GM12878 (cell line): Measurements from ENCODE around the gene PTGIS. TPM values are rescaled to one million over a fixed set of nuclear protein-coding genes. Genes with fewer than 3 reads are reported as not detected.
A peak's percentile ranks its signal among the peaks of the same experiment; 100 is the strongest.

ENCODE experiments used
- ATAC-seq: fragments of 200-7000 bp; cut with Tn5 transposase; 3 replicates; pipeline ENCODE4 v1.9.1; 2020; ENCODE audit warnings: mild to moderate bottlenecking, moderate library complexity
- BruUV-seq: library from RNA; stranded (reverse); fragments of 400-500 nt; replicated peaks from 2 replicates; lab custom pipeline; 2021; lab: Mats Ljungman, UMichigan
- CTCF ChIA-PET: fragments of 300-600 bp; sonication (Branson Sonifier 250); formaldehyde crosslinking; extraction: SDS; loops from one replicate; lab custom pipeline; 2021; ENCODE audit warnings: inconsistent platforms; lab: Yijun Ruan, JAX
- POLR2A ChIA-PET: fragments of 350-600 bp; formaldehyde crosslinking; extraction: SDS; loops from one replicate; lab custom pipeline; 2021; ENCODE audit warnings: inconsistent platforms; lab: Charles Lee
- RAD21 ChIA-PET: fragments of 300-600 bp; sonication (Branson Sonifier 250); formaldehyde crosslinking; loops from one replicate; lab custom pipeline; 2023; ENCODE audit warnings: antibody characterized with exemption; ENCODE audit not compliant: unreplicated experiment; lab: Charles Lee
- SMC1A ChIA-PET: fragments of 300-600 bp; sonication (Branson Sonifier 250); formaldehyde crosslinking; loops from one replicate; lab custom pipeline; 2023; ENCODE audit not compliant: unreplicated experiment, uncharacterized antibody; lab: Charles Lee
- DNase-seq: peaks from one replicate; pipeline ENCODE4 v3.0.0-alpha.2; 2011; ENCODE audit warnings: low read depth, low spot score
- FAIRE-seq: peaks from 3 replicates; lab custom pipeline; 2011; peaks lifted over from hg19 to GRCh38; lab: Jason Lieb, UNC
- H2AFZ ChIP-seq: 2 replicates; pipeline ENCODE4 v1.6.0; 2011; ENCODE audit warnings: low read depth, low read length, control low read depth; ENCODE audit not compliant: control insufficient read depth
- H3K27ac ChIP-seq: 2 replicates; pipeline ENCODE4 v1.5.1; 2011; ENCODE audit warnings: control low read depth; ENCODE audit not compliant: control insufficient read depth, insufficient read depth
- H3K27me3 ChIP-seq, 2 experiments: replicated peaks in 1 of 2; 2 replicates each; pipeline versions ENCODE4 v1.6.0 to v1.6.1; 2011; ENCODE audit warnings: low read length in 1 of 2; ENCODE audit not compliant: control insufficient read depth in 2 of 2, insufficient read depth in 2 of 2
- H3K36me3 ChIP-seq, 2 experiments: 2 replicates each; pipeline ENCODE4 v1.5.1; 2011; ENCODE audit warnings: low read length in 1 of 2; ENCODE audit not compliant: control insufficient read depth in 2 of 2, insufficient read depth in 2 of 2
- H3K4me1 ChIP-seq: 2 replicates; pipeline ENCODE4 v1.6.1; 2011; ENCODE audit warnings: mild to moderate bottlenecking, low read length, moderate library complexity, mixed read lengths; ENCODE audit not compliant: control insufficient read depth, insufficient read depth
- H3K4me2 ChIP-seq: 2 replicates; pipeline ENCODE4 v1.6.0; 2011; ENCODE audit warnings: control low read depth; ENCODE audit not compliant: control insufficient read depth, insufficient read depth
- H3K4me3 ChIP-seq: fragments of 200-600 bp; sonication (generic); 2 replicates; pipeline ENCODE4 v1.5.1; 2016
- H3K79me2 ChIP-seq: 2 replicates; pipeline ENCODE4 v1.6.0; 2011; ENCODE audit warnings: low read length; ENCODE audit not compliant: control insufficient read depth, insufficient read depth
- H3K9ac ChIP-seq: 2 replicates; pipeline ENCODE4 v1.8.0; 2011; ENCODE audit warnings: low read length, control low read depth, mixed read lengths; ENCODE audit not compliant: control insufficient read depth, insufficient read depth
- H3K9me3 ChIP-seq: replicated peaks from 3 replicates; pipeline ENCODE4 v1.5.1; 2011; ENCODE audit warnings: mild to moderate bottlenecking, low read length; ENCODE audit not compliant: control insufficient read depth, insufficient read depth
- H4K20me1 ChIP-seq: 2 replicates; pipeline ENCODE4 v1.6.0; 2011; ENCODE audit not compliant: control insufficient read depth, insufficient read depth
- ASH2L ChIP-seq: fragments of 300-600, 200-600 bp; sonication (generic); IDR thresholded peaks from 2 replicates; pipeline ENCODE4 v1.6.1; 2017; ENCODE audit warnings: low read depth, mild to moderate bottlenecking, borderline replicate concordance
- ATF3 ChIP-seq: IDR thresholded peaks from 2 replicates; pipeline ENCODE4 v1.6.1; 2011; ENCODE audit warnings: low read depth, mild to moderate bottlenecking, low read length, moderate library complexity, borderline replicate concordance; ENCODE audit errors: extremely low read depth
- ATF7 ChIP-seq: fragments of 450-650 bp; IDR thresholded peaks from 2 replicates; pipeline ENCODE4 v1.6.1; 2016; ENCODE audit warnings: low read depth, mild to moderate bottlenecking
- IRF5 ChIP-seq: fragments of 450-650 bp; IDR thresholded peaks from 2 replicates; pipeline ENCODE4 v1.6.1; 2017; ENCODE audit warnings: borderline replicate concordance
- KAT2A ChIP-seq: conservative IDR thresholded peaks from 2 replicates; pipeline ENCODE4 v1.6.1; 2011; ENCODE audit warnings: low read depth, low read length; ENCODE audit not compliant: control insufficient read depth
- MTA3 ChIP-seq: IDR thresholded peaks from 2 replicates; pipeline ENCODE4 v1.6.1; 2012; ENCODE audit warnings: low read length, inconsistent platforms, borderline replicate concordance
- NFYB ChIP-seq: IDR thresholded peaks from 2 replicates; pipeline ENCODE4 v1.6.1; 2011; ENCODE audit warnings: low read depth, mild to moderate bottlenecking, low read length, improper control_type of control experiment, moderate library complexity; ENCODE audit not compliant: insufficient read depth
- PAX8 ChIP-seq: fragments of 450-650 bp; IDR thresholded peaks from 2 replicates; pipeline ENCODE4 v1.6.1; 2017; ENCODE audit warnings: mild to moderate bottlenecking, moderate library complexity
- TARDBP ChIP-seq: IDR thresholded peaks from 2 replicates; pipeline ENCODE4 v1.6.1; 2016; ENCODE audit warnings: borderline replicate concordance
- WGBS: methylation state at CpG from one replicate; pipeline ENCODE4 v1.1.6; 2016; ENCODE audit warnings: low lambda C conversion rate; ENCODE audit not compliant: insufficient replicate concordance, insufficient coverage; ENCODE audit errors: missing lambda C conversion rate; 5-methylcytosine and 5-hydroxymethylcytosine counted together
- in situ Hi-C: fragments of 300-500 bp; cut with MboI; formaldehyde crosslinking; loops from 9 replicates; pipeline ENCODE4 v1.14.3; 2018; ENCODE audit warnings: mixed read lengths
- intact Hi-C: fragments of 100-400 bp; cut with micrococcal nuclease; formaldehyde crosslinking; loops from one replicate; pipeline ENCODE4 v1.14.2; 2022; ENCODE audit not compliant: unreplicated experiment
- polyA plus RNA-seq, 11 experiments: library from polyadenylated mRNA; depleted of rRNA in 4 of 11; unstranded in 6 of 11; stranded (reverse) in 5 of 11; fragments of >200 nt; fragmentation: Nextera tagmentation in 4 of 11; fragmentation: Illumina TruSeq in 1 of 11; extraction: Ambion mirVana in 4 of 11; extraction: Trizol in 1 of 11; gene quantifications; 1 replicate in 1 of 11; 2 replicates in 10 of 11; pipeline versions ENCODE4 v1.2.1 to v1.2.3, GENCODE V29; 2011 to 2016; ENCODE audit warnings: inconsistent platforms in 2 of 11, missing spikeins in 2 of 11, low read depth in 1 of 11
- total RNA-seq, 4 experiments: library from RNA; depleted of rRNA in 3 of 4; stranded (reverse); fragments of >200 nt in 3 of 4; fragmentation: Illumina TruSeq in 1 of 4; extraction: Trizol in 1 of 4; gene quantifications; 2 replicates each; pipeline versions ENCODE4 v1.2.1 to v1.2.3, GENCODE V29; 2013 to 2021
- TF ChIP-seq, protein P1 (sequence below): IDR thresholded peaks from 2 replicates; pipeline ENCODE4 v1.6.1; 2012; ENCODE audit warnings: low read length, inconsistent platforms
- TF ChIP-seq, protein P2 (sequence below): fragments of 150-350 bp; IDR thresholded peaks from 2 replicates; pipeline ENCODE4 v1.6.1; 2014; ENCODE audit warnings: mild to moderate bottlenecking, low read depth, low read length
- TF ChIP-seq, protein P3 (sequence below): IDR thresholded peaks from 2 replicates; pipeline ENCODE4 v1.6.1; 2012; ENCODE audit warnings: improper control_type of control experiment, low read depth, low read length; ENCODE audit not compliant: insufficient replicate concordance

Gene PTGIS
- total and polyA plus RNA-seq, 10 of the 15 experiments (the other 5 are each of a cell fraction or from before 2014, with no cell fraction given), result 0.10 TPM; not detected in 9

GRCh38 chr20:49508435-49509199 lies 59.3 kb downstream of the PTGIS start:
- FAIRE-seq (peak; percentile 86), ATAC-seq (peak; percentile 81), DNase-seq (peak; percentile 7)
- H4K20me1 ChIP-seq, result no peaks in the 10 kb centered on the region
- no TSS peak for BruUV-seq
- H3K79me2 ChIP-seq, result no peaks in the 10 kb centered on the region
- H2AFZ ChIP-seq, result no peak overlapping the region
- ChIA-PET POLR2A (no interaction called here), RAD21 (interaction anchor here (1.2 kb wide), 1 partner anchor 177 kb away, joined by 3 read pairs; no protein-coding TSS in a partner anchor), SMC1A (interaction anchor here (0.6 to 1.4 kb wide), 3 partner anchors 15 to 541 kb away, joined by 3 to 4 read pairs (median 3); no protein-coding TSS in a partner anchor), CTCF (interaction anchor here (0.7 to 3.8 kb wide), 9 partner anchors 13 to 338 kb away, joined by 3 to 22 read pairs (median 4); no protein-coding TSS in a partner anchor)
- no peak overlapping the region for H3K4me3 ChIP-seq
- peaks cover 4% of the 10 kb centered on the region in 2 experiments; a peak in 2 of 4 replicates for H3K27me3 ChIP-seq
- WGBS, result 17% methylated on average over 14 of the region's 14 CpGs
- in situ Hi-C loops (loop anchor here (25.0 kb wide), 1 partner anchor 171 kb away; no protein-coding TSS in a partner anchor), intact Hi-C loops (loop anchor here (1.0 kb wide), 1 partner anchor 174 kb away; no protein-coding TSS in a partner anchor)
- no peaks in the 10 kb centered on the region for H3K4me1 ChIP-seq
- H3K36me3 ChIP-seq, result no peaks in the 10 kb centered on the region
- H3K27ac ChIP-seq, result no peak overlapping the region
- no peak overlapping the region for H3K4me2 ChIP-seq
- no peak overlapping the region for H3K9ac ChIP-seq
- no peaks in the 10 kb centered on the region for H3K9me3 ChIP-seq
- TF ChIP-seq MTA3 (no peak), ATF7 (peak; percentile 77), TARDBP (no peak), ASH2L (no peak), KAT2A (no peak), PAX8 (no peak), ATF3 (no peak), IRF5 (no peak), NFYB (no peak)
- TF ChIP-seq, protein P1, sequence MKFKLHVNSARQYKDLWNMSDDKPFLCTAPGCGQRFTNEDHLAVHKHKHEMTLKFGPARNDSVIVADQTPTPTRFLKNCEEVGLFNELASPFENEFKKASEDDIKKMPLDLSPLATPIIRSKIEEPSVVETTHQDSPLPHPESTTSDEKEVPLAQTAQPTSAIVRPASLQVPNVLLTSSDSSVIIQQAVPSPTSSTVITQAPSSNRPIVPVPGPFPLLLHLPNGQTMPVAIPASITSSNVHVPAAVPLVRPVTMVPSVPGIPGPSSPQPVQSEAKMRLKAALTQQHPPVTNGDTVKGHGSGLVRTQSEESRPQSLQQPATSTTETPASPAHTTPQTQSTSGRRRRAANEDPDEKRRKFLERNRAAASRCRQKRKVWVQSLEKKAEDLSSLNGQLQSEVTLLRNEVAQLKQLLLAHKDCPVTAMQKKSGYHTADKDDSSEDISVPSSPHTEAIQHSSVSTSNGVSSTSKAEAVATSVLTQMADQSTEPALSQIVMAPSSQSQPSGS, result 0 out of 2 replicates have a peak, but pooled peaks have one; percentile 16
- TF ChIP-seq, protein P2, sequence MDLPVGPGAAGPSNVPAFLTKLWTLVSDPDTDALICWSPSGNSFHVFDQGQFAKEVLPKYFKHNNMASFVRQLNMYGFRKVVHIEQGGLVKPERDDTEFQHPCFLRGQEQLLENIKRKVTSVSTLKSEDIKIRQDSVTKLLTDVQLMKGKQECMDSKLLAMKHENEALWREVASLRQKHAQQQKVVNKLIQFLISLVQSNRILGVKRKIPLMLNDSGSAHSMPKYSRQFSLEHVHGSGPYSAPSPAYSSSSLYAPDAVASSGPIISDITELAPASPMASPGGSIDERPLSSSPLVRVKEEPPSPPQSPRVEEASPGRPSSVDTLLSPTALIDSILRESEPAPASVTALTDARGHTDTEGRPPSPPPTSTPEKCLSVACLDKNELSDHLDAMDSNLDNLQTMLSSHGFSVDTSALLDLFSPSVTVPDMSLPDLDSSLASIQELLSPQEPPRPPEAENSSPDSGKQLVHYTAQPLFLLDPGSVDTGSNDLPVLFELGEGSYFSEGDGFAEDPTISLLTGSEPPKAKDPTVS, result no peak
- TF ChIP-seq, protein P3, sequence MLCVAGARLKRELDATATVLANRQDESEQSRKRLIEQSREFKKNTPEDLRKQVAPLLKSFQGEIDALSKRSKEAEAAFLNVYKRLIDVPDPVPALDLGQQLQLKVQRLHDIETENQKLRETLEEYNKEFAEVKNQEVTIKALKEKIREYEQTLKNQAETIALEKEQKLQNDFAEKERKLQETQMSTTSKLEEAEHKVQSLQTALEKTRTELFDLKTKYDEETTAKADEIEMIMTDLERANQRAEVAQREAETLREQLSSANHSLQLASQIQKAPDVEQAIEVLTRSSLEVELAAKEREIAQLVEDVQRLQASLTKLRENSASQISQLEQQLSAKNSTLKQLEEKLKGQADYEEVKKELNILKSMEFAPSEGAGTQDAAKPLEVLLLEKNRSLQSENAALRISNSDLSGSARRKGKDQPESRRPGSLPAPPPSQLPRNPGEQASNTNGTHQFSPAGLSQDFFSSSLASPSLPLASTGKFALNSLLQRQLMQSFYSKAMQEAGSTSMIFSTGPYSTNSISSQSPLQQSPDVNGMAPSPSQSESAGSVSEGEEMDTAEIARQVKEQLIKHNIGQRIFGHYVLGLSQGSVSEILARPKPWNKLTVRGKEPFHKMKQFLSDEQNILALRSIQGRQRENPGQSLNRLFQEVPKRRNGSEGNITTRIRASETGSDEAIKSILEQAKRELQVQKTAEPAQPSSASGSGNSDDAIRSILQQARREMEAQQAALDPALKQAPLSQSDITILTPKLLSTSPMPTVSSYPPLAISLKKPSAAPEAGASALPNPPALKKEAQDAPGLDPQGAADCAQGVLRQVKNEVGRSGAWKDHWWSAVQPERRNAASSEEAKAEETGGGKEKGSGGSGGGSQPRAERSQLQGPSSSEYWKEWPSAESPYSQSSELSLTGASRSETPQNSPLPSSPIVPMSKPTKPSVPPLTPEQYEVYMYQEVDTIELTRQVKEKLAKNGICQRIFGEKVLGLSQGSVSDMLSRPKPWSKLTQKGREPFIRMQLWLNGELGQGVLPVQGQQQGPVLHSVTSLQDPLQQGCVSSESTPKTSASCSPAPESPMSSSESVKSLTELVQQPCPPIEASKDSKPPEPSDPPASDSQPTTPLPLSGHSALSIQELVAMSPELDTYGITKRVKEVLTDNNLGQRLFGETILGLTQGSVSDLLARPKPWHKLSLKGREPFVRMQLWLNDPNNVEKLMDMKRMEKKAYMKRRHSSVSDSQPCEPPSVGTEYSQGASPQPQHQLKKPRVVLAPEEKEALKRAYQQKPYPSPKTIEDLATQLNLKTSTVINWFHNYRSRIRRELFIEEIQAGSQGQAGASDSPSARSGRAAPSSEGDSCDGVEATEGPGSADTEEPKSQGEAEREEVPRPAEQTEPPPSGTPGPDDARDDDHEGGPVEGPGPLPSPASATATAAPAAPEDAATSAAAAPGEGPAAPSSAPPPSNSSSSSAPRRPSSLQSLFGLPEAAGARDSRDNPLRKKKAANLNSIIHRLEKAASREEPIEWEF, result no peak
